Activated CD8-positive, alpha-beta memory T cell treated with anti-CD3 and anti-CD28 coated beads, Interleukin-2, amount 50 U/mL, for 48 hours (primary cell): Measurements from ENCODE around the gene NAV2.
"Not testable (repeated sequence)": the region's sequence is repeated elsewhere in the genome, so short reads cannot be mapped to it uniquely, and the experiment has no call there.

Source experiments
- DNase-seq: peaks from one replicate; pipeline ENCODE4 v3.0.0-alpha.2; 2020

Gene NAV2

DNA sequence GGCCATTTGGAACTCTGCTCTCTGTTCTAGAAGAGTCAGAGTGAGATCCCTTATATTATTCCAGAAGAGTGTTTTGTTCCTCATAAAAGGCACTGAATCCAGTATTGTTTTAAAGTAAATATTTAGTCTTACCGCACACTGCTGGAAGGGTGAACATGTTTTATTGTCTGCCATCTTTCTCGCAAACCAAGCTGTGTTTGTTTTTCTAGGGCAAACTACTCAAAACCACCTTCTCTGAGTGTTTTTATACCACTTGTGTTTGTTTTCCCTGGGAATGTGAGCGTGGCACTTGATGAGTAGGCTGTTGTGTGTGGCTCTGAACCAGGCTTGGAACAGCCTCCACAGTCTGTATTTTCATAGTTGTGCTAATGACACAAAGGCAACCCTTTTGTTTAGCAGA is 357.8 kb downstream of the NAV2 start:
- DNase-seq, result no peak

DNA sequence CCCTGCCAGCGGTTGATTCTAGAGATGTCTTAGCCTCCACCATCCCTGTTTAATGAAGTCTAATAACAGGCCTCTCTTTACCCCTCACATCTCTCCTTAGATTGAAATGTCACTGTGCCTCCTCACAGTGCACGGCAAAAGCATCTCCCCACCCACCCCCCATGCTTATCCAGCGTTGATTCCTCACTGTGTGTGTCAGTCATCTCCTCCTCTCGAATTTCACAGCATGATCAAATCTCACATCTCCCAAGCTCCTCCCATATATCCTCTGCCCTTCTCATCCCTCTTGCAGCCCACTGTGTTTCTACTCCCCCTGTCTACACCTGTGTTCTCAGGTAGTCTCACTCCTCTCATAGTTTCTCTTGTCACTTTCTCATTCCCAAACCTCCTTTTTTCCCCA is 363.0 kb downstream of the NAV2 start:
- DNase-seq, result no peak

DNA sequence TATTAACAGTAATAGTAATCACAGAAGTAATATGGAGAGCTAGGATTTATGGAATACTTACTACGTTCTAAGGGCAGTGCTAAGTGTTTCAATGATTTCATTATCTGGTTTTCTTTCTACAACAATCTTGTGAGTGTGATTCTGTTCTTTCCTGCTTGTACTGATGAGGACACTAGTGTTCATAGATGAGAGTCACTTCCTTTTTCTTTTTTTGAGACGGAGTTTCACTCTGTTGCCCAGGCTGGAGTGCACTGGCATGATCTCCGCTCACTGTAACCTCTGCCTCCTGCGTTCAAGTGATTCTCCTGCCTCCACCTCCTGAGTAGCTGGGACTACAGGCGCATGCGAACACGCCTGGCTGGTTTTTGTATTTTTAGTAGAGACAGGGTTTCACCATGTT is 366.2 kb downstream of the NAV2 start:
- DNase-seq, result no peak

DNA sequence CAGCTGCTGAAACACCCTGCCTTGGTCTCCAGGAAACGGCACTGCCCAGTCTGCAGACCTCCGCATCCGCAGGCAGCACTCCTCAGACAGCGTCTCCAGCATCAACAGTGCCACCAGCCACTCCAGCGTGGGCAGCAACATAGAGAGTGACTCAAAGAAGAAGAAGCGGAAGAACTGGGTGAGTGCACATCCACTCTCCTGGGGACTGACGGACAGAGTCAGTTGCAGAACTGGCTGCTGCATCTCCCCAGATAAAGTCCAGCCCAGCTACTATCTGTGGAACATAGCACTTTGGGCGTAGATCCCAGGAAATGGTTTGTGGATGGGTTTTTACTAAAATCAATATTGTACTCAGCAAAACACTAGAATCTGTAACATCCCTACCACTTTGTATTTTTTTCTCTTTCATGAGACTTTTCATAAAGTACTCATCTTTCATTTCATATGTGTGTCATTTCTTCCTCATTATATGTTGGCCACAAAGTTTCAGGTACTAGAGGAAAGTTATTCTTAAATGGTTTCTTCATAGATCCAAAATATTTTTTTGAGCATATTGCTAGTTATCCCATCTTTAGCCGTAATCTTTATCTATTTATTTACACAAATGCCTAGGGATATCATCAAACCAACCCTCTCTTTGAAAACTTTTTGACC is 367.5 kb downstream of the NAV2 start:
- DNase-seq, result no peak

DNA sequence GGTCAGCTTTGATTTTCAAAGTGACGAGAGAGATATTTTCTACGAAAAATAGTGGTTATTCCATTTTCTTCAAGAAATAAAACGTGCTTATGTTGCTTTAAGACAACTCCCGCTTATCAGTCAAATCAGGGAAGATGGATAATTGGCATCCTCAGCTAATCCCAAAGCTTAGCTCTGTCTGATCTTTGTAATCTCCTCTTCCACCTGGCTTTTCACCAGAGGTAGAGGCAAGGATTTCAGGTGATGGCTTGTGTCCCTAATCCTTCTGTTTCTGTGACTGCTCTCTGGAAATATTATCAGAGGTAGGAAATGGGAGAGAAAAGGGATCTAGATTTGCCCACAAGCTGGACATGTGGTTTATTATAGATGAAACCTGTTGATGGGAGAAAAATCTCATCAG is 368.7 kb downstream of the NAV2 start:
- no peak for DNase-seq

DNA sequence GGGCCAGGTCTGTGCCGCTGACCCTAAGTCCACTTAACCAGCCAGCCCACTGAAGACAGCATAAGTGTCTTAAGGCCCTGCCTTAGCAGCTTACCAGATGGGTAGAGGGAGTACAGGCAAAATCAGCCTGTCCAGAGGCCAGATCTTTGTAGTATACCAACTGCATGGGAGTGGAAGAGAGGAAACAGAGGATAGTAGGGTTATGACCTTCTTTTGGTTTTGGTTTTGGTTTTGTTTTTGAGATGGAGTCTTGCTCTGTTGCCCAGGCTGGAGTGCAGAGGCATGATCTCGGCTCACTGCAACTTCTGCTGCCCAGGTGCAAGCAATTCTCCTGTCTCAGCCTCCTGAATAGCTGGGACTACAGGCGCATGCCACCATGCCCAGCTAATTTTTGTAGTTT is 371.2 kb downstream of the NAV2 start:
- not testable (repeated sequence) for DNase-seq

DNA sequence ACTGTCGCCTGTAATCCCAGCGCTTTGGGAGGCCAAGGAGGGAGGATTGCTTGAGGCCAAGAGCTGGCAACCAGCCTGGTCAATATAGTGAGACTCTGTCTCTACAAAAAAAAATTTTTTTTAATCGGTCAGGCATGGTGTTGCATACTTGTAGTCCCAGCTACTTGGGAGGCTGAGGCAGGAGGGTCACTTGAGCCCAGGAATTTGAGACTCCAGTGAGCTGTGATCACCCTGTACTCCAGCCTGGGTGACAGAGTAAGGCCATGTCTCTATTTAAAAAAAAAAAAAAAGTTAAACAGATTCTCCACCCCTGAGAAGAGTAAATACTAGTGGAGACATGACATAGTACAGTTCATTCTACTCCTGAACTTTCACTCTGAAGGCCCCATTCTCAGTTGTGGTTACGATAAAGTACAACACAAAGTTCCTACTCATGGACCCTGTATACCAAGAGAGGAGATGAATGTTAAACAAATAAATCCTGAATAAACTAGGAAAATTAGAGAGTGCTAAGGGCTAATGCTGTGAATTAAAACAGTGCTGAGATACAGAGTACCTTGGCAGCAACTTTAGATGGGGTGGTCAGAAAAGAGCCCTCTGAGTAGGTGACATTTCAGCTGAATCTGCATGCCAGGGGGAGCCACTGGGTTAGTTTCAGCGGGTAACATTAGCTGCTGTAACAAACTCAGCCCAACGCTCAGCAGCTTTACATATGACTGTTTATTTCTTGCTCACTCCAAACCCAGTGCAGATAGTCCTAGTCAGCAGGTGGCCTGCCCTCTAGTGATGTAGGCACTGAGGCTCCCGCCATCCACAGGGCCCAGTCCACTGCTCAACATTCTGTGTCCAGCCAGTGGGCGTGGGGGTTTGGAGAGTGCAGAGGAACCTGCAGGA is 372.5 kb downstream of the NAV2 start:
- DNase-seq, result no peak

DNA sequence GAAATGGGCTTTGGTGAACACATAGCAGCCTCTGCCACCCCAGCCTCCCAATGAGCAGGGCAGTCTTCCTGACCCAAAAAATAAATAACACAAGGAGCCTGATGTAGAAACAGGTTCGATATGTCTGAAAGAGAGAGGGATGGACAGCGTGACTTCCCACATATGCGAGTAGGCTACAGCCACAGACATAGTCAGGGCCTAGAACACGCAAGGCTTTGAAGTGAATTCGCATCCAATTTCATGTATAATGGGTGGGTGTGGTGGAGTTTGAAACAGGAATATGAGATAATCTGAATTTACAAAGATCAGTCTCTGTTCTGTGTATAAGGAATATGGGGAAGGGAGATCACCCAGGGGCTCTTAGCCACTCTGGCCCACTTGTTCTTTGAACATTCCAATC is 373.3 kb downstream of the NAV2 start:
- no peak for DNase-seq

DNA sequence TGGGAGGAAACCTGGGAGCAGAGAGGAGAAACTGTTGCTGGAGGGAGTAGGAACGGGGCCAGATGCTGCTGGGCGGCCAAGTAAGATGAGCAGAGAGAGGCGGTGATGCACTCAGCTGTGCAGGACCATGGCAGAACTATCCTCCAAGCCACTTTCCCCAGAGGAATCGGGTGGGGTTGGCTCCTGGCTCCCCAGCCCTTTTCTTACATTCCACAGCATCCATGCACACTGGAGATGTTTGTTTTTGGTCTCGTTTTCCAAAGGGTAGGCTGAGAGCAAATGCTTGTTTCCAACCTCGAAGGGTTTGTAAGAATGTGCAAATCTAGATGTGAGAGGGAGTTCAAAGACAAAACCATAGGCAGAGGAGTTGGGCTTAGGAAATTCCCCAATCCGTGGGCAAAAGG is 374.5 kb downstream of the NAV2 start:
- no peak for DNase-seq

DNA sequence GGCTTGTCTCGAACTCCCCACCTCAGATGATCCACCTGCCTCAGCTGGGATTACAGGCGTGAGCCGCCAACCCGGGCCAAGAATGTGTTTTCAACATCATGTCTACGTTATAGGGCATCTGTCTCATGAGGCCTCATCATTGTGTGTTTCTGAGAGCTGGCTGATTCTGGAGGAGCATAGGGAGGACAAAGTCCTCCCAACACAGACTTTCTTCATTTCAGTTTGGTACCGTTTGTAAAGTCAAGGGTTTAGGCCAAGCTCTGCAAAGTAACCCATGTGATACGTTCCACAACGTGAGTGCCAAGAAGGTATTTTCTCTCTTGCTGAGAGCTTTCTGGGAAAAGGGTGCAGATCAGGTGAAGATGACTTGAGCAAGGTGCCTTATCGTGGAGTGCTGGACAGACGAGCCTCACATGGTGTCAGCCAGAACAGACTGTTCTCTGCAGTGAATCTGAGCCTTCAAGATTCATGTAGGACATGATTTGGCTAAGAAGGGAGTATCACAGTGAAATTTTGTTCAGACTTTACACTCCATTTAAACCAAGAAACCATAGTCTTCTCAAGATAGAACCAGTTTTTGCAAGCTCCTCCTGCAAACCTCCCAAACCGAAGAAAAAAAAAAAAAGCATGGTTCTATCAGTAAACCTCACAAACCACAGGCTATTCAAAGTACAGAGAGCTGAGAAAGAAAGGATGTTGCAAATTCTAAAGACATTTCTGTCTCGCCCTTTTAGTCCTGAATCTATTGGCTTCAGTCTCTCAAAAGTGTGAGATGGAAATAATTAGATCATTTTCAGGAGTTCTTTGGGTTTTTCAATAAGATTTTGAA is 376.0 kb downstream of the NAV2 start:
- no peak for DNase-seq

DNA sequence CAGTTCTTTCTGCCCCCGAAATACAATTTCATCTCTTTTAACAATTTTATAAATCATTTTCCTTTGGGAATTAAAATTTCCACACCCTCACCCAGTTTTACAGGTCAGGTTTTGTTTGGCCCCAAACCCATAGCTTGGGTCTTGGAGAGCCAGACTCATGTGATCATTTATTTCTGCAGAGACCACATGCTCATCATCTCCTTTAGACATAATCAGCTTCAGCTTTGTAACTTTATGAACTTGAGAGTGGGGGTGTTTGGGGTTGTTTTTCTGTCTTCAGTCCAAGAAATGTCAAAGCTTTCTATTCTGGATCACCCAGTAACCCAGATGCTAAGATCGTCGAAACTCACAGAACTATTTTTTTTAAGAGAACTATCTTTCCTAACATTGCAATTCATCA is 376.7 kb downstream of the NAV2 start:
- no peak for DNase-seq

DNA sequence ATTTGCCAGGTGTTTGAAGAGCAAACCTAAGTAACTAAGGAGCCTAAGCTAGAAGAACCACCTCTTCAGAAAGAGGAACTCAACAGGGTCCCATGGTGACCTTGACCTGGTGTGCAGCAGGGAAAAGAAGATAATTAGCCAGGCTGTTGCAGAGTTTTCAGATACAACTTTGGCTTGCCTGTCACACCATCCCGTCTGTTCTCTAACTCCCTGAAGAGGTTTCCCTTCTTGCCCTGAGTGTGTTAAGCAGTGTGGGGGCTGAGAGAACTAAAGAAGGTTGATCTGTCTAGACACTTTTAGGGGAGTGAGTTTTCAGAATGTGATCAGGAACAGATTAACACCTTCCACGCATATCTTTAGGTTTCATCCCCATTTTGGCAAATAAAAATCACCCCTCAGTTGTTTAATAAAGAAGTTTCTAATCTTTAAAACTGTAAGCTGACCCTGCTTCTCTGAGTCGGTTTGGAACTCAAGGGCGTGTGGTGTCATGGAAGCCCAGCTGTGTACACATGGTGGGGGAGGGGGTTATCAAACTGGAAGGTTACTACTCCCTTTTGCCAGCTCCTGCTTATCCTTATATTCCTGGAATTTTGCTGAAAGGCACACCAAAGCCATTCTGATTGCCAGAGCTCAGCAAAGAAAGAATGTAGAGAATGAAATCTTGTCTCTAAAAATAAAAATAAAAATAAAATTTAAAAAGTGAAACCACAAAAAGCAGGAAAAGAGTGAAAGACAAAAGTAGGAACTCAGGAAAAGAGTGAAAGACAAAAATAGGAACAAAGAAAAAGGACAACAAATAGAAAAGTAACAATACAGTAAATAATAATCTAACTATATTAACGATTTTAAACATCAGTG is 377.4 kb downstream of the NAV2 start:
- DNase-seq, result no peak

DNA sequence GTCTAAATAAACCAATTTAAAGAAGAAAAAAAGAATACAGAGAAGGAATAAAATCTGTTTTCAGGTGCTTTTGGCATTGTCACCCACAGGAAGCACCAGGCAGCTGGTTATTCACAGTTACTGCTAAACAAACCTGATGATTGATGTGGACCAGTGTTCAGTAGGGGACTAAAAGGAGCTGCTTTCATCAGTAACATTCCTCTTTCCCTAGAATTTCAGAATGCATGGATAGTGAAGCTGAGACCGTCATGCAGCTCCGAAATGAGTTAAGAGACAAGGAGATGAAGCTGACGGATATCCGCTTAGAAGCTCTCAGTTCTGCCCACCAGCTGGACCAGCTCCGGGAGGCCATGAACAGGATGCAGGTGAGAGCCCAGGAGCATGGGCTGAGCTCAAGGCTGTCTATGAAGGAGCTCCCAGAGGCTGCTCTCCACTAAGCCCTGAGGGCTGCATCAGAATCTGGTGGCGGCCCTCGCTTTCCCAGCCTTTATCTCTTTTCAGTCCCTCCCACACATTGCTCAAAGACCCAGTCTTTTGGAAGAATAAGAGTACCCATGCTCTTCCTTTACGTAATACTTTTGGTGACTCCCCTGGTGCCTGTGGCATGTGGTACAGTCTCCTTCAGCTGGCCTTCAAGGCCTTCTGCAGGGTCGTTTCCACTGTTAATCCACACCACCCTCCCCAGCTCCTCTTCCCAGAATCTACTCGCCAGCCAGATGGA is 378.2 kb downstream of the NAV2 start:
- no peak for DNase-seq

DNA sequence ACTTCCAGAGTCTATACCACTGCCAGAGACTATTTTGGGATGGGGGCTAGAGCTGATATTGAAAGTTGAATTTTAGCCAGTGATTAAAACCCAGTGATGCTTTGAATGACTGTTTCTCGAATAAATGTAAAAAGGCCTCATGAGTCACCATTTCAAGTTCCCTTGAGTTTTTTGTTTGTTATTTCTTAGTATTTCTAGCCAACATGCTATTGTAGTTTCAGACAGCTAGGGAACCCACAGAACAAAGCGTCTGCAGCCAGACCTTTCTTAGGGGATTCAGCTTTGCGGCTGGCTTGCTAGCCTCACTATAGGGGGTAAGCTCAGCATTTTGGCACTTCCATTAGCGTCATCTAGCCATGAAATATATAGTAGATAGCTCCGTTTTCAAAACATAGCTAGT is 381.1 kb downstream of the NAV2 start:
- DNase-seq, result no peak

DNA sequence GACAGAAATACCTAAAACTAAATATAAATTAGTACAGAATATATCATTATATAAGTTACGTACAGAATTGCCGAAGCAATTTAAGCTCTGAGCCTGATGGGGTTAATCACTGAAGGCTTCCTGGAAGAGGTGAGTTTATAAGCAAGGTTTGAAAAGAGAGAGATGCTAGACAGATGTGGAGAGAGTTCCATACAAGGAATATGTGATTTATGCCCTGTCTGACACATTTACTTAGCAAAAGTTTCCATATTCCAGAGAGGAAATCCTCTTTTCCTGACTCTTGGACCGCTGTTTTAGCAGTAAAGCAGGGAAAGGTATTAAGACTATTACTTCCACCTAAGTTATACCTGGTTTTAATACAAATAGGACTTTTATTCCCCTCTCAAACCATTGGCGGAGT is 382.6 kb downstream of the NAV2 start:
- DNase-seq, result no peak

DNA sequence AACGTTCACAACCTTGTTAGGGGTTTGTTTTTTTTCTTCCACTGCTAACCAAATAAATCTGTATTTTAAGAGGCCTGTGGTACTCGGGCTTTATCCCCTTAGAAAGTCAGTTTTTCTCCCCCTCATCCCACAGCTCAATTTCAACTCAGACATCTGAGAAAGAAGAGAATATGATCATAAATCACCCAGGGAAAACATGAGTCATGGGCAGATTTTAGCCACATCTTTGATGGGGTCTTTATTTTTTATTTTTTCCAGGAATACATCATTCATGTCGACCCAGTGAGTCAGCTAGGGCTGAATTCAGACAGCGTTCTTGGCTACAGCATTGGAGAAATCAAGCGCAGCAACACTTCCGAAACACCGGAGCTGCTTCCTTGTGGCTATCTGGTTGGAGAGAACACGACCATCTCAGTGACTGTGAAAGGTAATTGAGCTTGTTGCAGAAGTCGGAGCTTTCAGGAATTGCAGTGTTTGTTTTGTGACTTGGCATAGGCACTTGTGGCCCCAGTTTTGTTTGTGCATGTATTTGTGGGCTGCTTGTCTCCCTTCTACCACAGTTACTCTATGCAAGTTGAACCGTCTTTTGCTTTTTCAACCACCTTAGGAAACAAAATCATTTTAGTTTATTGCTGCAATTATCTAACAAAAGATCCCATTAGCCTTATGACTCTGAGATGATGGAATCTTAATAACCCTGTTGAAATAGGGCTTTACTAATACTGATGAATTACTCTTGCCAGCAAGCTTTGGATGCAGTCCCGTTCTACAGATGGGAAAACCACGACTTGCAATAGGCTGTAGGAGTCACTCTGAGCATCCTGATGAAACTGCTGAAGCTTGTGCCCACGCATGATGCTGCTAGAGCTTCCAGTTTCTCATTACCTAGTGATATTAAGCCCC is 384.9 kb downstream of the NAV2 start:
- no peak for DNase-seq

DNA sequence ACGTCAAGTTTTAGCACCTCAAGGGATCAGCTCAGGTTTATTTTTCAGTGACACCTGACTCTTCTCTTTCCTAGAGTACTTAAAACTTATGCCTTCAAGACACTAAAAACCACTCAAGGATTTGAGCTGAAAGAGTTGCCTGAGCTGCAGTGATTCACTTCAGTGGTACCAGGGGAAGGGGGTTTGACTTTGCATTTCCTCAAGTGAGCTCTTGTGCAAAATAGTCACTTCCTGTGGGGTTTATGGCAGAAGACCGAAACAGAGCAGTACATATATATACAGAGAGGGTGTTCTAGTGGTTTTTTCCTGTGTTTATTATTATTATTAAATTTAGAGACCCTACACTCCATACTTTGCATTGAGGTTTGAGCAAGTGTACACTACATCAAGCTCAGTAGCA is 386.9 kb downstream of the NAV2 start:
- no peak for DNase-seq

DNA sequence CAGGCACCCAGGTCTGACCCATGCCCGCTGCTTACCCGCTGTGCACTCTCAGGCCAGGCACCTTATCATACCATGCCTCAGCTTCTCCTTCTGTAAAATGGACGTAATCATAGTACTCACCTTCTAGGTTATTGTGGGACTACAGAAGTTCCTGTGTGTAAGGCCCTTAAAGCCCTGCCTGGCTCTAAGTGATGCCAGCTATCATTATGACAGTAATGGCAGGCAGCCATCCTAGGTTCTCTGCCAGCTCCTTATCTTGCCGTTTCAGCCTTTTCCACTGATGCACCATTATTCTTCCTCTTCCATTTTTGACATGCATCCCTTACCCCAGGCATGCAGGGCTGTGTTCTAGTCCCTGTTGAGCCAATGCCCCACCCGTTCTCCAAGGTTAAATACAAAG is 389.8 kb downstream of the NAV2 start:
- DNase-seq, result no peak

DNA sequence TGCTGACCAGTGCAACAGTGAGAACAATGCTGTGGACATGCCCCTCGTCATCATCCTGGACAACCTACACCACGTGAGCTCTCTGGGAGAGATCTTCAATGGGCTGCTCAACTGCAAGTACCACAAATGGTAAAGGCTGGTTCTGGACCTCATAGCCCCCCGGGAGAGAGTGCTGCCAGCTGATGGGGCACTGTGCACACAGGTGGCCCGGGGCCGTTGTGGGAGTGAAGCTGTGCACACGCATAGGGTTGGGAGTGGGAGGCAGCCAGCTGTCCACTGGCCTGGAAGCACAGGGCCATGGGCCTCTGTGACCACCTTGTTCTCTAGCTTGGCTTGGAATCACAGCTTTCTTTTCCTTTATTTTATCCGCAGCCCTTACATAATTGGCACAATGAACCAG is 390.6 kb downstream of the NAV2 start:
- DNase-seq, result no peak

DNA sequence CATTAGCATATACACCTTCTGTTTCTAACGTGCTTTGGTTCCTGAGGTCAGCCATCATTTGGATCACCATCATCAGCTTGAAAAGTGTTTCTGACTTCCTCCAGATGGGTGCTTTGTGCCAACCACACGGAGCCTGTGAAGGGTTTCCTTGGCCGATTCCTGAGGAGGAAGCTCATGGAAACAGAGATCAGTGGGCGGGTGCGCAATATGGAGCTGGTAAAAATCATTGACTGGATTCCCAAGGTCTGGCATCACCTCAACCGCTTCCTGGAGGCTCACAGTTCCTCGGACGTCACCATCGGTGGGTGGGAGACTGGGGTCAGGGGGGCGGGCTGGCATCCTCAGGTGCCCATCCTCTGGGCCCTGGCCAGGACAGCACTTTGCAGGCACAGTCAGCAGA is 392.8 kb downstream of the NAV2 start:
- no peak for DNase-seq
